GM18951 (cell line): ENCODE measurements around the gene TLE6.
"Not testable (repeated sequence)": the region's sequence is repeated elsewhere in the genome, so short reads cannot be mapped to it uniquely, and the experiment has no call there.

Source experiments
- POLR2A ChIP-seq: IDR thresholded peaks from 4 replicates; pipeline ENCODE4 v1.6.1; 2011; ENCODE audit warnings: mild to moderate bottlenecking; ENCODE audit not compliant: insufficient read length, insufficient read depth; ENCODE audit errors: extremely low read depth
- in situ Hi-C: fragments of 300-500 bp; cut with MboI; formaldehyde crosslinking; loops from one replicate; pipeline ENCODE4 v1.12.0; 2022; ENCODE audit warnings: low sequenced_read_pairs, mixed read lengths, inconsistent platforms; ENCODE audit not compliant: unreplicated experiment

The TLE6 gene

DNA sequence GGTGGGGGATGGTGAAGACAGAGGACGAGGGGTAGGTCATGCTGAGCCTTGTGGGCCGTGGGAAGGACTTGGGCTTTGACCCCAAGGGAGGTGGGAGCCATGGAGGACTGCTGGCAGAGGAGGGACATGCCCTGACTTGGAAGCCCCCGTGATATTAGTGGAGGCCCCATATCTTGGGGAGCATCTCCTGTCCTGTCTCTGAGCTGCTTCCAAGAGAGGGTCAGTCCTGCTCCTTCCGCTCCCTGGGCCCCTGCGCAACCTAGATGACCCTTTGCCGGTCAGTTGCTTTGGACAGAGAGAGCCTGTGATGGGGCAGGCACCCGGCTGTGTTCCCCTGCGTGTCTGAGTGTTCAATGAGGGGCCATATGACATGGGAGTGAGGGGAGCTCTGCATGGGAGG is 5.2 kb downstream of the TLE6 start:
- in situ Hi-C loops = no loop called here
- no peak for TF ChIP-seq POLR2A

DNA sequence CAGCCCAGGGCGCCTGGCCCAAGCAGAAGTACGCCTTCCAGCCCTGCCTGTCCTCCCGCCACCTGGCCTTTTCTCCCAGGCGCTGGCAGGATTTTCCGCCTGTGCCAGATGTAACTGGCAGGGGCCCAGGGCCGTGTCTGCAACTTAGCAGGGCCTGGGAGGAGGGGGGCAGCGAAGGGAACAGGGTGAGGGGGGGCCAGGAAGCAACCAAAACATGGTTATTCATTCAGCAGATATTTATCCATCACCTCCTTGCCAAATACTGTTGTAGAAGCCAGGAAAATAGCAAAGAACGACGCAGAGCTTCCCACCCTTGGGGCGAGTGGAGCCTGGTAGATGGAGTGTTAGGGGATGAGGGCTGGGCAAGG is 5.6 kb downstream of the TLE6 start:
- in situ Hi-C loops = no loop called here
- no peak for TF ChIP-seq POLR2A

DNA sequence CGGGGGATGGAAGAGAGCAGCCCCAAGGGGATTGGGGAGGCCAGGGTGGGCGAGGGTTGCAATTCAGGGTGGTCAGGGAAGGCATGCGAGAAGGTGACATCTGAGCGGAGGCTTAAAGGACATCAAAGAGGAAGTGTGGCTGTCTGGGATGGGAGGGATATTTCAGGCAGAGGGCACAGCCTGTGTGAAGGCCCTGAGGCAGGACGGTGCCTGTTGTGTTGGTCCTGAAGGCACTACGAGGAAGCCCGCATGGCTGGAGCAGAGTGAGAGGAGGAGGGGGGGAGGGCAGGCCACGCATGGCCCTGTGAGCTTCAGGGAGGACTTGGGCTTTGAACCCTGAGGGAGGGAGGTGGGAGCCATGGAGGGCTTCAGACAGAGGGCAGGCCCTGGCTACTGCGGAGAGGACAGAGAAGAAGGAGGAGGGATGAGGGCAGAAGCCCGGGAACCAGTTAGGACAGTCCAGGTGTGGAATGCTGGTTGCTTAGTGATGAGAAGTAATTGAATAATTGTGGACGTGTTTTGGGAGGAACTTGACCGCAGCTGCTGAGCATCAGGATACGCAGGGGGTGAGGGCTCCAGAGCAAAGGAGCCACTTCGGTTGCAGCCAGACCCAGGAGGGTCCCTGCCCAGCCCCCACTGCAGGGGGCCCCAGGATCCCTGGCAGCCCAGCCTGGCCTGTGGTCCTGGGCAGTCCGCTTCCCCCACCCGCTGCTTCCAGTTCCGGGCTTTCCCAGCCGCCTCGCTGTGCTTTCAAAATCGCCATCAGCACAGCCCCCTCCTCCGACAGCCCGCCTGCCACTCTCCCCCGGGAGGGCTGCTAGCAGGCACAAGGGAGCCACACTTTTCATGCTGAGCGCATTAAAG is 6.2 kb downstream of the TLE6 start:
- no peak for TF ChIP-seq POLR2A
- in situ Hi-C loops = no loop called here

DNA sequence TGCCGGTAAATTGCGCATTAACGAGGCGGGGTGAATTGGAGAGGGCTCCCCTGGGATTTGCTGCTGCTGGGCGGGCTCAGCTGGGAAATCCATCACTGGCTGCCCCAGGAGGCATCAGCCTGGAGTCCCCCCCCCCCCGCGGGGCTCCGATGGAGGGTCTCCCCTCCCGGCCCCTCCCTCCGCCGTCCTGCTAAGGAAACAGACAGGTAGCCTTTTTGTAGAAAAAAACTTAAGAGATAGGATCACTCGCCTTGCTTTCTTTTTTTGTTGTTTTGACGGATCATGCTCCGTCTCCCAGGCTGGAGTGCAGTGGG is 6.8 kb downstream of the TLE6 start:
- TF ChIP-seq POLR2A = no peak
- in situ Hi-C loops = no loop called here

DNA sequence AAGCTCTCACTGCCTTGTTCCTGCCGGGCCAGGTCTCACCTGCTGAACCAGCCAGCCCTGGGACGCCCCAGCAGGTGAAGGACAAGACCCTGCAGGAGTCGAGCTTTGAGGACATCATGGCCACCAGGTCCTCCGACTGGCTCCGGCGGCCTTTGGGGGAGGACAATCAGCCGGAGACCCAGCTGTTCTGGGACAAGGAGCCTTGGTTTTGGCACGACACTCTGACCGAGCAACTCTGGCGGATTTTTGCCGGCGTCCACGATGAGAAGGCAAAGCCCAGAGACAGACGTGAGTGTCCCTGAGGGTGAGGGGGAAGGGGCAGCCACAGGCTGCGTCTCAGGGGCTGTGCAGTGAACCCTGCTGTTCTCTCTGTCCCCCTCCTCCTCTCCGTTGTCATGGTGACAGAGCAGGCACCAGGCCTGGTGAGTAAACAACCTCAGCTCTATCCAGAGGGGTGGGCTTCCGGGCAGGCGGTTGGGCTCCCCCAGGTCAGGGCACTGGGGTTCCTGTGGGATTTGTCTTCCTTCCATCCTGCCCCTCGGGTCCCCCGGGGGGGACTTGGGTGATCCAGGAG is 9.7 kb downstream of the TLE6 start:
- in situ Hi-C loops = no loop called here
- TF ChIP-seq POLR2A = no peak

DNA sequence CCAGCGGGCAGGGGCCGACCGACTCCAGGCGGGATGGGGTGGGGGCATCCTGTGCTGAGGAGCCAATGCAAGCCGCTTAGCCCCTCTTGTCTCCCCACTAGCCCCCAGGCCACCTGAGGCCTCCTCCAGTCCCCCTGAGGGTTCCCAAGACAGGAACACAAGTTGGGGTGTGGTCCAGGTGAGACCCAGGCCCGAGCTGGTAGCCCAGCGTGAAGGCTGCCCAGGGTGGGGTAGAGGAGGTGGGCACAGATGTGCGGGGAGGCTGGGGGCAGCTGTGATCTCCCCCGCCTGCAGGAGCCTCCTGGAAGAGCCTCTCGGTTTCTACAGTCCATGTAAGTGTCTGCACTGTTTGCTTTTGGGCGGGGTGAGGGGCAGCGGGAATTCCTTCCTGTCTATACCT is 10.4 kb downstream of the TLE6 start:
- TF ChIP-seq POLR2A = no peak
- in situ Hi-C loops = no loop called here

DNA sequence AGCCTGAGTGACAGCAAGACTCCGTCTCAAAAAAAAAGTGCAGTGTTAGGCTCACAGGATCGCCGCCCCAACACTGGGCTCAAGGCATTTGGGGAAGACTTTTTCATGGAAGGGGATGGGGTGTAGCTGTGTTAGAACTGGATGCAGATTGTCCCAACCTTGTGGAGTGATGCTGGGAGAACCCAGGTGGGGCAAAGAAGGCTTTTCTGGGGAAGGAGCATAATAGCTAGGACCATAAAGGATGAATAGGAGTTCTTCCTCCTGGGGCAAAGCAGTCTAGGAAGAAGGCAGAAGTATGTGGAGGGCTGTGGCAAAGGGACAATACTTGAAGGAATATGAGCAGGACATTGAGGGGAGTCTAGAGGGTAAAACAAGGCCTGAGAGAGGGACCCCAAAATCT is 11.2 kb downstream of the TLE6 start:
- TF ChIP-seq POLR2A = no peak

DNA sequence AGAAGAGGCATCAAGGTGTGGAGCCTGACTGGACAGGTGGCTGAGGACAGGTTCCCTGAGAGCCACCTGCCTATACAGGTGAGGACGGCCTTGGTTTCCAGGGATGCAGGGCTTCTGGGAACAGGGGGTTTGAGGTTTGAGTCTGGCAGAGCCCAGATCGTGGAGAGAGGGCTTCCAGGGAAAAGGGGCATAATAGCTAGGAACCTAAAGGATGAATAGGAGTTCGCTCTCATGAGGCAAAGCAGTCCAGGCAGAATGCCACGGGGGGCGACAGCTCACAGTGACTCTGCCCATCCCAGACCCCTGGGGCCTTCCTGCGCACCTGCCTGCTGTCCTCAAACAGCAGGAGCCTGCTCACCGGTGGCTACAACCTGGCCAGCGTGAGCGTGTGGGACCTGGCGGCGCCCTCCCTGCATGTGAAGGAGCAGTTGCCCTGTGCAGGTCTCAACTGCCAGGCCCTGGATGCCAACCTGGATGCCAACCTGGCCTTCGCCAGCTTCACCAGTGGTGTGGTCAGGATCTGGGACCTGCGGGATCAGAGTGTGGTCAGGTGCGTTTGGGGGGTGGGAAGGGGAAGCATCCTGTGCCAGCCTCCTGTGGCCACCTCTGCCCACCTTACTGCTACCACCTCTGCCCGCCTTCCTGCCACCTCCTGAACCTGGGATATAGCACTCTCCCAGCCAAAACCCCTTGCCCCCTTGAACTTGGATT is 12.0 kb downstream of the TLE6 start:
- in situ Hi-C loops = no loop called here
- TF ChIP-seq POLR2A = no peak

More for the DNA sequence above, 11.2 kb downstream of the TLE6 start:
- in situ Hi-C loops = no loop called here

DNA sequence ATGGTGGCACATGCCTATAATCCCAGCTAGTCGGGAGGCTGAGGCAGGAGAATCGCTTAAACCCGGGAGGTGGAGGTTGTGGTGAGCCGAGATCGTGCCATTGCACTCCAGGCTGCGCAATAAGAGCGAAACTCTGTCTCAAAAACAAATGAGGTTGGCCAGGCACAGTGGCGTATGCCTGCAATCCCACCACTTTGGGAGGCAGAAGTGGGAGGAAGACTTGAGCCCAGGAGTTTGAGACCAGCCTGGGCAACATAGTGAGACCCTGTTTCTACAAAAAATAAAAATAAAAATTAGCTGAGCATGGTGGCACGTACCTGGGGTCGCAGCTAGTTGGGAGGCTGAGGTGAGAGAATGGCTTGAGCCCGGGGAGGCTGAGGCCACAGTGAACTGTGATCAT is 15.0 kb downstream of the TLE6 start:
- in situ Hi-C loops = not testable (repeated sequence)

DNA sequence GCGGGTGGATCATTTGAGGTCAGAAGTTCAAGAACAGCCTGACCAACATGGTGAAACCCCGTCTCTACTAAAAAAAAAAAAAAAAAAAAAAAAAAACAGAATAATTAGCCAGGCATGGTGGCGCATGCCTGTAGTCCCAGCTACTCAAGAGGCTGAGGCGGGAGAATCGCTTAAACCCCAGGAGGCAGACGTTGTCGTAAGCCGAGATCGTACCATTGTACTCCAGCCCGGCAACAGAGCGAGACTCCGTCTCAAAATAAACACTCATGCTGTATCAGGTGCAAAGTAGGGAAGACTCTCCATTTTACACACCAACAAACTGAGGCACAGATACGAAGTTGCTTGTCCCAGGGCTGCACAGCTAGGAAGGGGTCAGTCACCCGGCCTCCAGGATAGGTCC is 15.6 kb downstream of the TLE6 start:
- TF ChIP-seq POLR2A = no peak
- in situ Hi-C loops = no loop called here

DNA sequence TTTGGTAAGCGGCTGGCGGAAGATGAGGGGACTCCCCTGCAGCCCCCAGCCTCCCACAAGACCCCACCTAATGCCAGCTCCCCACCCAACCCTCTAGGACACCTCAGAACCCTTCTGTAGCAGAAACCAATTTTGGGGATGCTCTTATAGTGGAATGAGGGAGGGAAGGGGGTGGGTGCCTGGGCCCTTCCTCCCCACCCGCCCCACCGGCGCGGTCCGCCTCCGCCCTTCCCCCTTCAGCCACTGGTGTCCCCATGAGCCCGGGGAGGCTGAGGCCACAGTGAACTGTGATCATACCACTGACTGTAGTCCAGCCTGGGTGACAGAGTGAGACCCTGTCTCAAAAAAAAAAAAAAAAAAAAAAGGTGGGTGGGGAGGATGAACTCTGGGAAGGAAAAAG is 16.2 kb downstream of the TLE6 start:
- in situ Hi-C loops = no loop called here
- TF ChIP-seq POLR2A = no peak

DNA sequence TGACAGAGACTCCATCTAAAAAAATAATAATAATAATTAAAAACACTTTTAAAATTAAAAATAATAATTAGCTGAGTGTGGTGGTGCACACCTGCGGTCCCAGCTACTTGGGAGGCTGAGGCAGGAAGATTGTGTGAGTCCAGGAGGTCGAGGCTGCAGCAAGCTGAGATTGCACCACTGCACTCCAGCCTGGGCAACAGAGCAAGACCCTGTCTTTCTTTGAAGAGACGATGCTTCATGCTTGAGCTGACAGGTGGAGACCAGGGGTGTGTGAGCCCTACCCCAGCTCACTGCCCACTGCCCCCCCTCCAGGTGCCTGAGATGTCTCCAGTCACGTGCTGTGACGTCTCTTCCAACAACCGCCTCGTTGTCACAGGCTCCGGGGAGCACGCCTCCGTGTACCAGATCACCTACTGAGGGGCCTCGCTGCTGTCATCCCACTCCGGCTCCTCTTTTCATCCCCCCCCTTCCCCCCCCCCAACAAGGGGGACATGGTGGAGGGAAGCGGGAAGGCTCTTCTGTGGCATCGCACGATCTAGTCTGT is 17.3 kb downstream of the TLE6 start:
- in situ Hi-C loops = no loop called here
- no peak for TF ChIP-seq POLR2A

DNA sequence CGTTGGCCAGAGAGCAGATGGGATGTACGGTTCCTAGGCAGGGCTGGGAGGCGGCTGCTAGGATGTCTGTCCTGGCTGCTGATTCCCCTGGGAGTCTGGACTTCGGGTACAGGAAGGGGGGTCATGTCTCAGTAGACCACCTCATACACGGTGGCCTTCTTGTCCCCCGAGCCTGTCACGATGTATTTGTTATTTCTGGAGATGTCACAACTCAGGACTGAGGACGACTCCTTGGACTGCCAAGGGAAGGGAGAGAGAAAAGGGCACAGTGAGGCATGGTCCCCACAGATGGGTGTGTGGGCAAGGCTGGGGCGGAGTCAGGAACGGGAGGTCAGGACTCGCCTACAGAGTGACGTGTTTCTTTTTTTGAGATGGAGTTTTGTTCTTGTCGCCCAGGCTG is 20.4 kb downstream of the TLE6 start:
- in situ Hi-C loops = no loop called here

DNA sequence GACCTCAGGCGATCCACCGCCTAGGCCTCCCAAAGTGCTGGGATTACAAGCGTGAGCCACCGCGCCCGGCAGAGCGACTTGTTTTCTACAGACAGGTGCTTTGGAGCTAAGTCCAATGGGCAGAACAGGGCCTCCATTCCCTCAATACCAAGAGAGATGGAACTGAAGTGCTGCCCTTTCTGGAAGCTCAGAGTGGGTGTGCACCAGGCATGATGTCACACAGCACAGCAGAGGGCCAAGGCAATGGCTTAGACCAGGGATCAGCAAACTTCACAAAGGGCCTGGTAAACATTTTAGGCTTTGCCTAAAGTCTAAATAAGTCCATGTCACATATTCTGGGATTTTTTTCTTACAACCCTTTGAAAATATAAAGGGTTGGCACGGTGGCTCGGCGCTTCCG is 21.3 kb downstream of the TLE6 start:
- in situ Hi-C loops = no loop called here
- TF ChIP-seq POLR2A = no peak

More for the DNA sequence above, 20.4 kb downstream of the TLE6 start:
- no peak for TF ChIP-seq POLR2A

DNA sequence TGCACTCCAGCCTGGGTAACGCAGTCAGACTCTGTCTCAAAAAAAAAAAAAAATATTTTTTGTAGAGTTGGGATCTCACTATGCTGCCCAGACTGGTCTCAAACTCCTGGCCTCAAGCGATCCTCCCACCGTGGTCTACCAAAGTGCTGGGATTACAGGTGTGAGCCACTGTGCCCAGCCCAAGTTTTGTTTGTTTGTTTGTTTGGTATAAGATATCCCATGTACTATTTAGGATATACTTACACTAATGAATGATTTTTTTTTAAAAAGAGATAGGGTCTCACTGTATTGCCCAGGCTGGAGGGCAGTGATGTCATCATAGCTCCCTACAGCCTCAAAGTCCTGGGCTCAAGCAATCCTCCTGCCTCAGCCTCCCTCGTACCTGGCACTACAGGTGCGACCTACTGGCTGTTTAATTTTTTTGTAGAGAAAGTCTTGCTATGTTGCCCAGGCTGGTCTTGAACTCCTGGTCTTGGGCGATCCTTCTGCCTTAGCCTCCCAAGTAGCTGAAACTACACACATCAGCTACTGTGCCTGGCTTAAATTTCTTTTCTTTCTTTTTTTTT is 24.0 kb downstream of the TLE6 start:
- TF ChIP-seq POLR2A = no peak
- in situ Hi-C loops = no loop called here
